NCI-H2107 treated with DMSO at 0.1 percent for 48 hours (cell line): ENCODE data around the gene COL4A1.

Experiments used
- DNase-seq: peaks from one replicate; lab custom pipeline; 2025; ENCODE audit not compliant: unreplicated experiment; lab: John Stamatoyannopoulos, UW

COL4A1 gene

GRCh38 chr13:110309661-110310524, 2.9 kb upstream of the COL4A1 start:
- DNase-seq, result no peak

- no peak for DNase-seq
Observed at GRCh38 chr13:110308656-110309359, 1.9 kb upstream of the COL4A1 start.

GRCh38 chr13:110307767-110308655, 1.1 kb upstream of the COL4A1 start:
- DNase-seq, result no peak

GRCh38 chr13:110306340-110306959, 507 bp downstream of the COL4A1 start:
- no peak for DNase-seq

GRCh38 chr13:110305949-110306339, 1.0 kb downstream of the COL4A1 start:
- no peak for DNase-seq

- no peak for DNase-seq
Observed at GRCh38 chr13:110305544-110305943, 1.4 kb downstream of the COL4A1 start.

- no peak for DNase-seq
Observed at GRCh38 chr13:110305001-110305400, 2.0 kb downstream of the COL4A1 start.

GRCh38 chr13:110304256-110304655, 2.7 kb downstream of the COL4A1 start:
- no peak for DNase-seq

GRCh38 chr13:110303644-110304043, 3.3 kb downstream of the COL4A1 start:
- DNase-seq, result no peak

GRCh38 chr13:110302997-110303396, 4.0 kb downstream of the COL4A1 start:
- no peak for DNase-seq

GRCh38 chr13:110301606-110302553, 5.1 kb downstream of the COL4A1 start:
- DNase-seq, result no peak

- DNase-seq, result no peak
Observed at GRCh38 chr13:110301083-110301482, 5.9 kb downstream of the COL4A1 start.

GRCh38 chr13:110300090-110300815, 6.7 kb downstream of the COL4A1 start:
- no peak for DNase-seq

GRCh38 chr13:110299283-110299840, 7.6 kb downstream of the COL4A1 start:
- DNase-seq, result no peak

- no peak for DNase-seq
Observed at GRCh38 chr13:110298505-110299282, 8.3 kb downstream of the COL4A1 start.

- no peak for DNase-seq
Observed at GRCh38 chr13:110297766-110298504, 9.0 kb downstream of the COL4A1 start.

- DNase-seq, result no peak
Observed at GRCh38 chr13:110297011-110297410, 9.9 kb downstream of the COL4A1 start.
